Keratinocyte (primary cell): Measurements from ENCODE around the gene SUN1.

Experiments
- CTCF ChIP-seq, 3 experiments: IDR thresholded peaks in 1 of 3; conservative IDR thresholded peaks in 1 of 3; optimal IDR thresholded peaks in 1 of 3; 2 replicates in 2 of 3; 3 replicates in 1 of 3; pipeline versions ENCODE3 to v1.5.1; 2011; ENCODE audit warnings: low read length in 3 of 3, mild to moderate bottlenecking in 3 of 3, moderate library complexity in 2 of 3, control low read depth in 1 of 3, inconsistent platforms in 1 of 3; ENCODE audit not compliant: insufficient read depth in 2 of 3; ENCODE audit errors: extremely low read depth in 1 of 3
- EZH2 ChIP-seq: IDR thresholded peaks from one replicate; pipeline ENCODE4 v1.6.1; 2012; ENCODE audit warnings: inconsistent platforms, mild to moderate bottlenecking, low read length, moderate library complexity

- TF ChIP-seq CTCF (optimal IDR thresholded peaks at IDR 0.05 in 1 of 3, IDR thresholded peaks at IDR 0.05 in 1 of 3, conservative IDR thresholded peaks at IDR 0.05 in 1 of 3; ENCODE audit: extremely low read depth in 1 of 3, insufficient read depth in 2 of 3, low read length in 3 of 3), result no peak
- no peak for TF ChIP-seq EZH2
Observed at GRCh38 chr7:824081-824480, 8.2 kb upstream of the SUN1 start.
